ENCODE results near the gene MED12L.
"Not testable (repeated sequence)": the region's sequence is repeated elsewhere in the genome, so short reads cannot be mapped to it uniquely, and the experiment has no call there.

The MED12L gene

DNA sequence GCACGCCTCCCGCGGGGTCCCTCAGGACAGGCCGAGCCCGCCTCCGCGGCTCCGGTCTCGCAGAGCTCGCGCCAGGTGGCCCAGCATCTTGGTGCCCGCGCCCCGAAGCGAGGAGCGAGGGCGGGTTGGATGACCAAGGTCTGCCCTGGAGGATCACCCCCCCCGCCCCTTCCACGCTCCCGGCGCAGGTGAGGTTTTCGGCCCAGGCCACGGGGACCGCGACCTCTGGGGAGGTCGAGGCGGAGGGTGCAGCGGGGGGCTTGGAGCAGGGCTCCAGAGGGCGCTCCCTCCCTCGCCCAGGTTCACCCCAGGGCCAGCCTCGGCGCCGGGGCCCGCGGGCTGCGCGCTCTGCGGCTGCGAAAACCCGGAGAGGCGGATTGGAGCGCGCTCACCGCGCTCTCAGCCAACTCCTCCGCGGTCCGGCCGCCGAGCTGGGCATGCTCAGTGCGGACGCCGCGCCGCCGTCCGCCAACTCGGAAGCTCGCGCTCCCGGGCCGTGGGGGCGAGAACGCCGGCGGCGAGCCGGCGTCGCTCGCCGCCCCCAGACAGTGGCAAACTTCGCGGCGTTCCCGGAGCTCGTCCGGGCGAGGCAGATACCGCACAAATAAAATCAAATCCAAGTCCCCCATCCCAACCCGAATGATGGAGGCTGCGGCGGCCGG is at the start of gene MED12L:
Gene MED12L, plus strand, starts transcription at position 438 of the 662 bp plus-strand sequence. CDS start 1,263 bp downstream, outside the sequence.
- in situ Hi-C loops (cut with MboI; ENCODE audit: low sequenced_read_pairs) = no loop called here

DNA sequence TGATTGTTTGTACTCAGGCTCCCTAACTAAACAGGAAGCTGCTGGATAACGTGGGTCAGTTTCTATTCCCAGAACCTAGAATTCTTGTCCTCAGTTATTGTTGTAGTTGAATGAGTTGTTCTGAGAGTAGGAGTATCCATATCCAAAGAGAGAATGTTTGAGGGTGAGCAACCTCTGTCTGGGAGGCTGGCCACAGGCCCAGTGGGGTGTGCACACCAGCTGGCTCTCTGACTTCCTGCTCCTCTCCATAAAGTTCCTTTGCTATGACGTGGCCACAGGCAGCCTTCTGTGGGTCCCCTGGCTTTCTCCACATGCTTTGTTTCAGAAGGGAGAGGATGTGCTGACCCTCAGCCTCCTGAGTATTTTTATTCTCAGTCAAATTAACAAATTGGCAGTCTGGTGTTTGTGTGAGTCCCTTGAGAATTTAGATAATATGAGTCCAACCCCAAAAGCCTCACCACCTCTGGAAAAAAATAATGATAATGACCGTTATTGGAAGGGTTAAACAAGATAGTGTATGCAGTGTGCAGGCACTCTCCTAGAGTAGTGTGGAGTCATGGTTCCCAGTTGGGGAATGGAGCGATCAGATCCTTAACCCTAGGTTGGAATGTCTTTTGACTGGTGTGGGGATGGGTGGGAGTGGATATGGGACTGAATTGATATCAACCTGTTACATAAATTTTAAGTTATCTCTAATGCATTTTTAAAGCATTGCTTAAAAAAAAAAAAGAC is 47.6 kb upstream of the MED12L start:
- in situ Hi-C loops (cut with MboI; ENCODE audit: low sequenced_read_pairs) = no loop called here

DNA sequence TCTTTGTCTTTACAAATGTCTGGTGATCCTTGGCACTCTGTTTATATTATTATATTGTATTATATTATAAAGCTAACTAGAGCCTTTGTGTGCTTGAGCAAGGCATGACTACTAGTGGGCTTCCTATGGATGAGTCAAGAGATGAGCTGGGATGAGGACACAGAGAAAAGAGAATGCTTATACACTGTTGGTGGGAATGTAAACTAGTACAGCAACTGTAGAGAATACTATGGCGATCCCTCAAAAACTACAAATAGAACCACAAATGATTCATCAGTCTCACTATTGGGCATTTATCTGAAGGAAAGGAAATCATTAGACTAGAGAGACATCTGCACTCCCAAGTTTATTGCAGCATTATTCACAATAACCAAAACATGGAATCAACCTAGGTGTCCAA is 40.8 kb upstream of the MED12L start:
- in situ Hi-C loops (cut with MboI; ENCODE audit: low sequenced_read_pairs) = no loop called here

GRCh38 chr3:151047636-151048035 is 37.8 kb upstream of the MED12L start:
- in situ Hi-C loops (cut with MboI; ENCODE audit: low sequenced_read_pairs) = no loop called here

GRCh38 chr3:151051533-151051932 is 33.9 kb upstream of the MED12L start:
- in situ Hi-C loops (cut with MboI; ENCODE audit: low sequenced_read_pairs) = no loop called here

DNA sequence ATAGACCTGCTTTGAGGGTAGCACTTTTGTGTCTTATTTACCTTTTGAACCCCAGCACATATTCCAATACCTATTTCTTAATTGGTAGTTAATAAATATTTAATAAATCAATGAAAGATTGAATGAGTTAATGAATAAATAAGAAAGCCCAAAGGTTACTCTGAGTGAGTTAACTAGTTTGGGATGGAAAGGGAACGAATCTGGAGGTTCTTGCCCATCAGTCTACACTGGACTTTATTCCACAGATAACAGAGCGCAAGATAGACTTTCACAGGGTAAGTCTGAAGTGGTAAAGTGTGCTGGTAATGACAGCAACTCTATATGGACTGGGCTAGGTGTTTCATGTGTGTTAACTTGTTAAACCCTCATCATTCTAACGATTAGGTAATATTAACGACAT is 33.1 kb upstream of the MED12L start:
- in situ Hi-C loops (cut with MboI; ENCODE audit: low sequenced_read_pairs) = no loop called here

GRCh38 chr3:151052756-151053155 is 32.7 kb upstream of the MED12L start:
- in situ Hi-C loops (cut with MboI; ENCODE audit: low sequenced_read_pairs) = no loop called here

DNA sequence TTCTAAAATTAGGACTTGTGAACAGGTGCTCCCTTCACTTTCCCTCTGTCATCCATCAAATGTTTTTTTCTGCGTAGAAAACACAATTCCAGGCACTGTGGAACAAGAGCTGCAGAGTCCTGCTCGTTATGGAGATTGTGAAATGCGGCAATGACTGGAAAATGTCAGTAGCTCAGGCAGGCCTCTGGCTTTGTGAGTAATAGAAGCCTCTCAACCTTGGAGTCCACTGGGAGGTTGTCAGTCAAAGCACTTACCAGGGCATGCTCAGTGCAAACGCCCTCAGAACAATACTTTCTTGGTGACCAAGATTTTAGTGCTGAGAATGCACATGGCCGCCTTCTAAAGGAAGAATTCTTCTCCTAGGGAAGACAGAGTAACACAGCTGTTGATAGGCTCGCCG is 26.7 kb upstream of the MED12L start:
- in situ Hi-C loops (cut with MboI; ENCODE audit: low sequenced_read_pairs) = no loop called here

DNA sequence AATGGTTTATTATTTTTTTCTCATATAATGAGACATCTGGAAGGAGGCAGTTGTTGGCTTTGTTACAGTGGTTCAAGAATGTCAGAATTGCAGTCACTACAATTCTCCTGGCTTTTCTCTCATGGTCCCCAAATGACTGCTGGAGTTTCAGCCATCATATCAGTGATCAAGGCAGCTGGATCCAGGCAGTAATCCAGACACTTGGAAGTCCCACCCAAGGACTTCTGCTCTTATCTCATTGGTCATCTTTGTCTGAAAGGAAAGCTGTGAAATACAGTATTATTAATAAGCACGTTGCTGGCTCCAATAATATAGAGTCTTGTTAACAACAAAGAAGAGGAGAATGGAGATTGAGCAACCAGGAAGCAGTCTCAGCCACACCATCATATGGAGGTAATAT is 22.9 kb upstream of the MED12L start:
- in situ Hi-C loops (cut with MboI; ENCODE audit: low sequenced_read_pairs) = no loop called here

GRCh38 chr3:151067158-151067557 is 18.3 kb upstream of the MED12L start:
- in situ Hi-C loops (cut with MboI; ENCODE audit: low sequenced_read_pairs) = no loop called here

DNA sequence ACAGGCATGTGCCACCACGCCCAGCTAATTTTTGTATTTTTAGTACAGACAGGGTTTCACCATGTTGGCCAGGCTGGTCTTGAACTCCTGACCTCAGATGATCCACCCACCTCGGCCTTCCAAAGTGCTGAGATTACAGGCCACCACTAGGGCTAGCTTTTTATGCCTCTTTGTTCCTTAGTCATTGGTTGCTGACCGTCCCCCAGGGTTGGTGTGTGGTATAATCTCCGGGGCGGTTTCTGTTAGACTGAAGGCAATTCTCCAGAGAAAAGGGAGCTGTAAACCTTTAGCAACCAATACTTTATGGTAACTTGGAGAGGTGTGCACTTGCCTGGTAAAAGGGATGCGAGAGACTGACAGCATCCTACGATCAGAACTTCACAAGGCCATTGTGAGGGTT is 12.6 kb upstream of the MED12L start:
- in situ Hi-C loops (cut with MboI; ENCODE audit: low sequenced_read_pairs) = not testable (repeated sequence)

GRCh38 chr3:151074256-151074655 is 11.2 kb upstream of the MED12L start:
- in situ Hi-C loops (cut with MboI; ENCODE audit: low sequenced_read_pairs) = no loop called here

- in situ Hi-C loops (cut with MboI; ENCODE audit: low sequenced_read_pairs) = no loop called here
Measured at GRCh38 chr3:151075869-151076562, 9.4 kb upstream of the MED12L start.

- in situ Hi-C loops (cut with MboI; ENCODE audit: low sequenced_read_pairs) = no loop called here
Measured at GRCh38 chr3:151076626-151077025, 8.8 kb upstream of the MED12L start.

GRCh38 chr3:151081082-151081481 is 4.4 kb upstream of the MED12L start:
- in situ Hi-C loops (cut with MboI; ENCODE audit: low sequenced_read_pairs) = not testable (repeated sequence)

DNA sequence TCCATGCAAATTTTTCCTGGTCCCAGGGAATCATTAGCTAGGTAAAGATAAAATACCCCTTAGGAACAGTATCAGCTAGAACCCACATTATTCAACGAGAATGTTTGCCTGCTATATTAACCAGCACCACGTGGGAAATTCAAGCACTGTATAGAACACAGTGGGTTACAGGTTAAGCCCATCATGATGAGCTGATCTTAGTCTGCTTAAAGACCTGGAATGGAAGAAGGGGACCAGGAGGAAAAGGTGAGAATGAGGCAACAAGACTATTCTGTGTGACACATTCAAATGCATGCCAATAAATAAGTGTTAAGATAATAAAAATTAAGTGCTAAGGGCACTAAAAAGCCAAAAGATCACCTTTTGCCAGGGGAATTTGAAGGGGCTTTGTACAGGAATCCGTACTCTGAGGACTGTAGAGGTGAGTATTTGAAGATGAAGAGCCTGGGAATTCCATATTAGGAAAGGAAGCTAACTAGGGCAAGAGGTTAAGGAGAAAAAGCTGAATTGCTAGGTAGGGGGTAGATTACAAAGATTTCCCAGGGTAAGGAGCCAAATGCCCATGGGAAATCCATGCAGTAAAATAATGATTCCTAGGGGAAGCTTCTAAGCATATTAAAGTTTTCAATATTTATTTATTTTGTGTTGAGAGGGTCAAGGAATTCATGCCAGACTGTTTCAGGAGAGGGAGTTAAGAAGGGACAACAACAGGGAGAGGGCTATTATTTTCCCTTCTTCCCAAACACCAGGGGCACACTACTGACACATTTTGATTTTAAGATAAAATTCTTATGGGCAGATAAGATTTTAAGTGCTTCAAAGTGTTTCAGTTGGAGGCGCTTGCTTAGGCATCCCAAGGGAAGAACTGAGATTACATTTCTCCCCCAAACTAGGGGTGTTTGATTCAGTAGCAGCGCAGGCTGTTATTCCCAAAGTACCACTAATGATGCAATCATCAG is 2.3 kb upstream of the MED12L start:
- in situ Hi-C loops (cut with MboI; ENCODE audit: low sequenced_read_pairs) = no loop called here

- in situ Hi-C loops (cut with MboI; ENCODE audit: low sequenced_read_pairs) = no loop called here
Measured at GRCh38 chr3:151084893-151085226, 604 bp upstream of the MED12L start.

DNA sequence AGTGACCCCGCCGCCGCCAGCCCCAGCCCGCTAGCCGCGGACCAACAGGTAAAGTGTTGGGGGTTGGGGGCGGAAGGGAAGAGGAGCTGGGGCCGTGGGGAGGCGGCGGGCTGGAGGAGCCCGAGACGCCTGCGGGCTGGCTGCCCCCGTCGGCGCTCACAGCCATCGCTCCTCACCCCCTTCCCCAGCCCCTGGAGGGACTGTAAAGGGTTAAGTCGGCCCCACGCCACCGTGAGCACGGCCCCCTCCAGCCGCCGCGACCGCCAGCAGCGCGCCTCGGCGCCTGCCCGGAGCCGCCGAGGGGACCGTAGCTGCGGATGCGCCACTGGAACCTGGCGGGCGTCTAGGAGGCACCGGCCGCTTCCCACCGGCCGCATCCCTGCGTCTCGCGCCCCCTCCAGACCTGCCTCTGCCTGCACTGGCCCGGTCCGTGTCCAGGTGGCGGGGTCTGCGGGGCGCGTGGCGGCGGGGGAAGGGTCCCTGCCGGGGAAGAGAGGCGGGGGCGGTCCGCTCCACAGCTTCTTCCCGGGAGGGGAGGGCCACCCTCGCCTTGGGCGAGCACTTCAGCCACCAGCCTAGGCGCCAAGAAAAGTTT is 522 bp downstream of the MED12L start:
- in situ Hi-C loops (cut with MboI; ENCODE audit: low sequenced_read_pairs) = no loop called here

- in situ Hi-C loops (cut with MboI; ENCODE audit: low sequenced_read_pairs) = no loop called here
Measured at GRCh38 chr3:151086484-151087456, 1.3 kb downstream of the MED12L start.

Data from HL-60/S4 (cell line).